ENCODE measurements around the gene UQCR11. TPM values are rescaled to one million over a fixed set of nuclear protein-coding genes. Genes with fewer than 3 reads are reported as not detected.
A peak's percentile ranks its signal among the peaks of the same experiment; 100 is the strongest.
"Not testable (repeated sequence)": the region's sequence is repeated elsewhere in the genome, so short reads cannot be mapped to it uniquely, and the experiment has no call there.

UQCR11 gene
- total RNA-seq, 2 donors from 2014 or later = 674 to 933 TPM

- DNase-seq; intact Hi-C loops (cut with DNase I); ATAC-seq: not testable (repeated sequence)
These were observed 35.7 kb upstream of the UQCR11 start for GRCh38 chr19:1640893-1641448.

GRCh38 chr19:1636325-1637236 is 31.3 kb upstream of the UQCR11 start:
- no peak for DNase-seq
- no peak for ATAC-seq
- intact Hi-C loops (cut with DNase I) = no loop called here

DNA sequence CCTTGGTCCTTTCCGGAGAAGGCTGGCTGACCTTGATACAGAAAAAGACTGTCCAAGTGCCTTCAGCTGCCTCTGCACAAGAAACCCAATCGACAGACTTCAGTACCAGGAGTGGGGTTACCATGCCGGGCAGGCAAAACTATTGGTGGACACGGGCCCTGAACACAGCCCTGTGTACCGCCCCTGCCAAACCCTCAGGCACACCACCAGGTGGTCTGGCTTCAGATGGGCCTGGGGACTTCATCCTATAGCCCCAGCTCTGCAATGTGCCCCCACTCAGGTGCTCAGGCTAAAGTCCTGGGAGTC is 29.6 kb upstream of the UQCR11 start:
- ATAC-seq = no peak
- intact Hi-C loops (cut with DNase I) = no loop called here
- DNase-seq = no peak

- intact Hi-C loops (cut with DNase I) = no loop called here
- DNase-seq = no peak
These were observed 29.1 kb upstream of the UQCR11 start for GRCh38 chr19:1634242-1634937.

GRCh38 chr19:1633269-1633826 is 28.1 kb upstream of the UQCR11 start:
- DNase-seq (no peak), ATAC-seq (no peak)
- intact Hi-C loops (cut with DNase I) = no loop called here

More at GRCh38 chr19:1634242-1634937, 29.1 kb upstream of the UQCR11 start:
- ATAC-seq = no peak

DNA sequence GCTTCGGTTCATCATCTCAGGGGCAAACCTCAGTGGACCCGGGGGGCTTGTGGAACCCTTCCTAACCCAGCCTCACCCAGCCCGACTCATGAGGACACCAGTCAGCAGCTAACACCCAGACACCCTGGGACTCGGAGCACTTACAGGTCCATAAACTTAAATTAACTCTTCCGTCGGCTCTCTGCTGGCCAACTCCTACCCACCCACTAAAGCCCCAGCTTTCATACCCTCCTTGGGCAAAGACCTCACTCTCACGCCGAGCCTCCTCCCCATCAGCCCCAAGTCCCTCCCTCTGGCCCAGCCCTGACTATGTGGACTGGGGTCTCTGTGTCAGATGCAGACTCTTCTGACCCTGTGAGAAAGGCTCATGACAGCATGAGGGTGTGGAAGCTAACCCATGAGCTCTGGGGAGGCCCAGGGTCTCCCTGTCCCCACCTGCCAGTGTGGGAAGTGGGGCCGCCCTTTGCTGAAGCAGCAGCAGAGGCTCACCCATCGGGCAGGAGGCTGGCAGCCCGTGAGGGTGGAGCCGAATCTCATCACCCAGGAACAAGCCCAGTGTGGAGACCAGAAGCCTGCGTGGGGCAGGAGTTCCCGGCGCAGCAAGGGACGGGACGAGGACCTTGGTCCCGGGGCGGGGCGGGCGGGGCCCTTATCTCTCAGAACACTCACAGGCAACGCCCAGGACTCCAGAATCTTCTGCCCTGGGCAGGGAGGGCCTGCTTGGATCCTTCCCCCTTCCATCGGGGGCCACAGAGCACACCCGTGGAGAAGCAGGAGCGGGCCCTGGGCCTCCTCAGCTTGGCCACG is 27.4 kb upstream of the UQCR11 start:
- intact Hi-C loops (cut with DNase I) = no loop called here
- DNase-seq = no peak
- ATAC-seq = no peak

- DNase-seq (no peak), ATAC-seq (no peak)
- intact Hi-C loops (cut with DNase I) = no loop called here
These were observed 26.4 kb upstream of the UQCR11 start for GRCh38 chr19:1631557-1632100.

DNA sequence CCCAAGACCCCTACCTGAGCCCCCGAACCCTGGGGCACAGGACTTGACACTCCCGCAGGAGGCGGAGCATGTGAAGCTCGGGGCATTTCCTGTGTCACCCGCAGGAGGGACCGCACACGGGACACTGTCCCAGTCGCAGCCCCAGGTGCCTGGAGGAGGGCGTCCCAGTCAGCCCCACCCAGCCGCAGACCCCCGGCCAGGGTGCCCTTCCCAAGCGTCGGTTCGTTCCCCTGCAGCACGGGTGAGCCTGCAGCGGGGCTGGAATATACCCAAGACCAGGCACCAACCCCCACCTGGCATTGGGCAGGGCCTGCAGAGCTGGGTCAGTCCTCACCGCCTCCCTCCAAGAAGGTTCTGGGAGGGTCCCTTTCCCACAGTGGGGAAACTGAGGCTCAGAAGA is 25.5 kb upstream of the UQCR11 start:
- DNase-seq (no peak), ATAC-seq (no peak)
- intact Hi-C loops (cut with DNase I) = no loop called here

DNA sequence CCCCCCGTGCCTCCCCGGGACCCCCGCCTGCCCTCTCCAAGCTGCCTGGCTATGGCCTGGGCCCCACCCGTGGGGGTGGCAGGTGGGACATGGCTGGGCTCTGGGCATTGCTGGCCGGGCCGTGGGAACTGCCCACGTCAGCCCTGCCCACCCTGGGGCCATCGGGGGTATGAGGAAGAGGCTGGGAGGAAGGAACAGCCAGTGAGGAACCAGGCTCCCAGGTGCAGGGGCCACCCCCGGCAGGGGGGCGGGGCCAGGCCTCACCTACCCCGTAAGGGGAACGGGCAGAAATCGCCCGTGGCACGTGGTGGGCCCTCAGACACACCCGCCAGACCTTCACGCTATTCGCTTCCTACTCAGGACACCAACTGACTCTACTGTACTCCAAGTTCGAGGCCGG is 24.8 kb upstream of the UQCR11 start:
- intact Hi-C loops (cut with DNase I) = no loop called here
- no peak for DNase-seq
- ATAC-seq = no peak

DNA sequence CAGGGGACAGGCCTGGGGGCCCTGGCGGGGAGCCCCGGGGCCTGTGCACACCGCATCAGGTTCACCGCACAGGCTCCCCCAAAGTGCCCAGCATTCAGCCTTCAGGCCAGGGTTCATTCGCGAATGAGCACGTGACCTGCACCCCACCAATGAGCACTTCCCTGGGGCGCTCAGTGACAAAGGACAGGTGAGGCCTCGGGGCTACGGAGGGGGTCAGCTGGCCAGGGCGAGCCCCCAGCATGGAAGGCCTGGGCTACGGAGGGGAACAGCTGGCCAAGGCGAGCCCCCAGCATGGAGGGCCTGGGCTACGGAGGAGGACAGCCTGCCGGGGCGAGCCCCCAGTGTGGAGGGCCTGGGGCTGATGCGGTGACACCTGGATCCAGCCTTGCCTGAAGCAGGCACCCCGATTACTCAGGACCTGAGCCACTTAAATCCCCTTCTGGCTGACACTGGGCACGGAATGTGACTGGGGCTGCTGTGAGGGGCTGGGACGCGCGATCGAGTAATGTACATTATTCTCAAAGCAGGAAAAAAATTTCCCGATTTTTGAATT is 24.1 kb upstream of the UQCR11 start:
- DNase-seq (no peak), ATAC-seq (no peak)
- intact Hi-C loops (cut with DNase I) = no loop called here

GRCh38 chr19:1627194-1627593 is 21.9 kb upstream of the UQCR11 start:
- DNase-seq (no peak), ATAC-seq (no peak)
- intact Hi-C loops (cut with DNase I) = no loop called here

DNA sequence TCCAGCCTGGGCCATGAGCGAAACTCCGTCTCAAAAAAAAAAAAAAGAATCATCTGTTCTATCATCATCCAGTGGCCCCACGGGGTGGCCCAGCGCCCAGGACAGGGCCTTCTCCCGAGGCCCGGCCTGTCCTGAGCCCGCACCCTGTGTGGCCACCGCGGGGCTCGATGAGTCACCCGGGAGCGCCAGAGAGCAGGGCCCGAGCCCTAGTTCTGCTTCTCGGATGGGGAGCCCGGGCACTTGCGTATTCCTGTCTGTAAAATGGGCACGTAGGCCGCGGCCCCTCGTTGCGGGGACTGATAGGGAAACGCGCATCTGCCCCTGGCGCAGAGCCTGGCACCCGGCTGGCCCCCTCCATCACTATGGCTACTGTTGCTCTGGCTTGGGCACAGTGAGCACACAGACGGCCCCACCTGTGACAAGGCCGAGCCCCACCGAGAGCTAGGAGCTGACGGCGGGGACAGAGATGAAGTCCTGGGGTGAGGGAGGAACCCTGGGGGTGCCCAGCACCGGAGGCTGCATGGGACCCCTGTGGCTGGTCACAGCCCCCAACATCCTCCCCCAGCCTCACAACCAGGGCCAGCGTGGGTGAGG is 21.3 kb upstream of the UQCR11 start:
- intact Hi-C loops (cut with DNase I) = no loop called here
- ATAC-seq (no peak), DNase-seq (no peak)

- DNase-seq = peak; percentile 65
- ATAC-seq = peak; percentile 49 to 55
- intact Hi-C loops (cut with DNase I) = no loop called here
These were observed 19.2 kb upstream of the UQCR11 start for GRCh38 chr19:1624458-1624857.

GRCh38 chr19:1622541-1622940 is 17.3 kb upstream of the UQCR11 start:
- DNase-seq (no peak), ATAC-seq (no peak)
- intact Hi-C loops (cut with DNase I) = no loop called here

- no peak for DNase-seq
- no peak for ATAC-seq
- intact Hi-C loops (cut with DNase I) = no loop called here
These were observed 16.7 kb upstream of the UQCR11 start for GRCh38 chr19:1622007-1622406.

DNA sequence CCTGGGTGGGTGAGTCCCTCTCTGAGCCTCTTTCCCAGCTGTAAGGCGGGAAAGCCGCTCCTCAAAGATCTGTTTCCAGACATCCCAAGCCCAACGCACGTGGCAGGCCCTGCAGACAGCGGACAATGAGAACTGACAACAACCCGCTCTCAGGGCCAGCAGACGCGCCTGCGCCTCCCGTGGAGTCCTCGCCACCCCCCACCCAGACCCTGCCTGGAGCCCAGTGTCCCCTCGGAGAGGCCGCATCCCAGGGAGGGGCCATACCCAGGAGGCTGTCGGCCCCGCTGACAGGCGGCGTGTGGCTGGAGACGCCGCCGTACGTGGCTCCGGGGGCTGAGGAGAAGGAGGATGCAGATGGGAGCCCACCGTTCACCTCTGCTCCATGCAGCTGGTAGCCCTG is 16.3 kb upstream of the UQCR11 start:
- intact Hi-C loops (cut with DNase I) = no loop called here
- ATAC-seq (no peak), DNase-seq (no peak)

- DNase-seq (no peak), ATAC-seq (no peak)
- intact Hi-C loops (cut with DNase I) = no loop called here
These were observed 15.8 kb upstream of the UQCR11 start for GRCh38 chr19:1621021-1621420.

GRCh38 chr19:1620502-1620901 is 15.2 kb upstream of the UQCR11 start:
- DNase-seq = no peak
- no peak for ATAC-seq
- intact Hi-C loops (cut with DNase I) = no loop called here
